Testis (tissue), 2 donors: ENCODE measurements around the gene SERINC2.

Experiments used
- CTCF ChIP-seq, 3 experiments: fragments of 450-650 bp in 2 of 3; fragments of 200-600 bp in 1 of 3; sonication (generic) in 1 of 3; IDR thresholded peaks; one replicate each; pipeline ENCODE4 v1.5.1; 2016 to 2019; ENCODE audit warnings: antibody characterized with exemption in 3 of 3, mild to moderate bottlenecking in 2 of 3, moderate library complexity in 1 of 3
- POLR2A ChIP-seq: fragments of 450-650 bp; IDR thresholded peaks from one replicate; pipeline ENCODE4 v1.6.1; 2017; ENCODE audit warnings: antibody characterized with exemption, mild to moderate bottlenecking, moderate library complexity

GRCh38 chr1:31374511-31375196 lies 38.4 kb upstream of the SERINC2 start:
- no peak for TF ChIP-seq POLR2A
- no peak for TF ChIP-seq CTCF (IDR thresholded peaks at IDR 0.05)
